ENCODE results near the gene UBQLN1. TPM values are rescaled to one million over a fixed set of nuclear protein-coding genes. Genes with fewer than 3 reads are reported as not detected.

Gene UBQLN1
- total RNA-seq (100 to 1,000 TPM; 146 to 147 TPM), polyA plus RNA-seq (ENCODE audit: insufficient read depth, low read depth, low replicate concordance) (86.5 TPM)
- long read RNA-seq, donor 1, full-length matches to known transcripts: 15 of 51 reads
- long read RNA-seq, donor 1, partial matches to known transcripts: 36 of 51 reads
- long read RNA-seq, donor 1, other reads (novel, unspliced or antisense): 0 of 51 reads
- long read RNA-seq, donor 2, full-length matches to known transcripts: 16 of 41 reads
- long read RNA-seq, donor 2, partial matches to known transcripts: 25 of 41 reads
- long read RNA-seq, donor 2, other reads (novel, unspliced or antisense): 0 of 41 reads

GRCh38 chr9:83707768-83708514 is at the start of gene UBQLN1:
Gene UBQLN1 (minus strand): TSS chr9:83707958. CDS start chr9:83707679, 279 bp downstream.
- Histone ChIP-seq H3K9me3 (no peaks in the 10 kb centered on the region), H3K4me3 (peak within 1 kb of the TSS; percentile 97 to 98), H3K27ac (peak within 1 kb of the TSS; percentile 99), H3K4me1 (peaks cover 18% of the 10 kb centered on the region), H3K36me3 (ENCODE audit: low read depth, missing control alignments) (no peaks in the 10 kb centered on the region), H3K27me3 (no peaks in the 10 kb centered on the region)
- 0% methylated on average over 46 to 58 of the region's 67 CpGs for WGBS, 2 donors
- intact Hi-C loops (cut with DNase I; ENCODE audit: low total_unique reads): no loop called here
- TF ChIP-seq POLR2A (IDR thresholded peaks at IDR 0.05) (peak; percentile 29), CTCF (IDR thresholded peaks at IDR 0.05) (peak in 1 of 3 experiments; percentile 16)
- DNase-seq: peak; percentile 96

- DNase-seq: no peak
- TF ChIP-seq POLR2A (IDR thresholded peaks at IDR 0.05) (no peak), CTCF (IDR thresholded peaks at IDR 0.05) (no peak)
- H3K9me3 ChIP-seq: no peaks in the 10 kb centered on the region
- H3K4me1 ChIP-seq: no peaks in the 10 kb centered on the region
- H3K27ac ChIP-seq: no peak overlapping the region
- no peaks in the 10 kb centered on the region for H3K36me3 ChIP-seq (ENCODE audit: low read depth, missing control alignments)
- intact Hi-C loops (cut with DNase I; ENCODE audit: low total_unique reads): no loop called here
- no peak overlapping the region for H3K4me3 ChIP-seq
- H3K27me3 ChIP-seq: no peaks in the 10 kb centered on the region
Measured at GRCh38 chr9:83754383-83754977, 46.7 kb upstream of the UBQLN1 start.

- Histone ChIP-seq H3K27me3 (no peaks in the 10 kb centered on the region), H3K9me3 (no peaks in the 10 kb centered on the region), H3K27ac (no peak overlapping the region), H3K4me3 (no peak overlapping the region), H3K4me1 (no peaks in the 10 kb centered on the region), H3K36me3 (ENCODE audit: low read depth, missing control alignments) (no peaks in the 10 kb centered on the region)
- TF ChIP-seq CTCF (IDR thresholded peaks at IDR 0.05): no peak
- no peak for TF ChIP-seq POLR2A (IDR thresholded peaks at IDR 0.05)
- WGBS, 2 donors: 89 to 97% methylated on average over 3 of the region's 3 CpGs
- intact Hi-C loops (cut with DNase I; ENCODE audit: low total_unique reads): no loop called here
- DNase-seq: no peak
Measured at GRCh38 chr9:83749706-83750105, 41.9 kb upstream of the UBQLN1 start.

GRCh38 chr9:83744206-83744605 is 36.4 kb upstream of the UBQLN1 start:
- intact Hi-C loops (cut with DNase I; ENCODE audit: low total_unique reads): no loop called here
- TF ChIP-seq POLR2A (IDR thresholded peaks at IDR 0.05) (no peak), CTCF (IDR thresholded peaks at IDR 0.05) (no peak)
- Histone ChIP-seq H3K9me3 (no peaks in the 10 kb centered on the region), H3K4me1 (no peaks in the 10 kb centered on the region), H3K36me3 (ENCODE audit: low read depth, missing control alignments) (no peaks in the 10 kb centered on the region), H3K4me3 (no peak overlapping the region), H3K27me3 (no peaks in the 10 kb centered on the region), H3K27ac (no peak overlapping the region)
- DNase-seq: no peak
- 98 to 100% methylated on average over 1 of the region's 1 CpG for WGBS, 2 donors

Data from testis (tissue), 5 donors.